ENCODE measurements around the gene ATP8B1.

DNA sequence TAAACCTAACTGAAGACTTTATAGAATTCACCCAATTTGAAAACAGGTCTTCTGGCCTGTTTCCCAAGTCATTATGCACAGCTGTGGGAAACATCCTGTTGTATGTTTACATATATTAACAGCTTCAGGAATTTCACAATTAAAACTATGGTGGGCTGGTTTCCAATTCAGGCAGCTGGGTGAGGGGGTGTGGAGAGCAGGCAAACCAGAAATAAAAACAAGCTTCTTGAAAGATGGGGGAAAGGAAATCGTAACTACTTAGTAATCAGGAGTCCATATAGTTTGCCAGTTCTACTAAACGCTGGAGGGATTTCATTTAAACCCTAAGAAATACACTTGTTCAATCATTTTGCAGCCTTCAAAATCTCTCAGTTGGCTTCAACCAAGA is 22.8 kb downstream of the ATP8B1 start:
- no peak for TF ChIP-seq POLR2A (IDR thresholded peaks at IDR 0.05; ENCODE audit: low read length)
- no peak for TF ChIP-seq E2F6 (IDR thresholded peaks at IDR 0.05; ENCODE audit: borderline replicate concordance, low read depth)
- TF ChIP-seq, protein P1, sequence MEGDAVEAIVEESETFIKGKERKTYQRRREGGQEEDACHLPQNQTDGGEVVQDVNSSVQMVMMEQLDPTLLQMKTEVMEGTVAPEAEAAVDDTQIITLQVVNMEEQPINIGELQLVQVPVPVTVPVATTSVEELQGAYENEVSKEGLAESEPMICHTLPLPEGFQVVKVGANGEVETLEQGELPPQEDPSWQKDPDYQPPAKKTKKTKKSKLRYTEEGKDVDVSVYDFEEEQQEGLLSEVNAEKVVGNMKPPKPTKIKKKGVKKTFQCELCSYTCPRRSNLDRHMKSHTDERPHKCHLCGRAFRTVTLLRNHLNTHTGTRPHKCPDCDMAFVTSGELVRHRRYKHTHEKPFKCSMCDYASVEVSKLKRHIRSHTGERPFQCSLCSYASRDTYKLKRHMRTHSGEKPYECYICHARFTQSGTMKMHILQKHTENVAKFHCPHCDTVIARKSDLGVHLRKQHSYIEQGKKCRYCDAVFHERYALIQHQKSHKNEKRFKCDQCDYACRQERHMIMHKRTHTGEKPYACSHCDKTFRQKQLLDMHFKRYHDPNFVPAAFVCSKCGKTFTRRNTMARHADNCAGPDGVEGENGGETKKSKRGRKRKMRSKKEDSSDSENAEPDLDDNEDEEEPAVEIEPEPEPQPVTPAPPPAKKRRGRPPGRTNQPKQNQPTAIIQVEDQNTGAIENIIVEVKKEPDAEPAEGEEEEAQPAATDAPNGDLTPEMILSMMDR (IDR thresholded peaks at IDR 0.05), result no peak
- TF ChIP-seq RAD21 (conservative IDR thresholded peaks at IDR 0.05 in 1 of 2, IDR thresholded peaks at IDR 0.05 in 1 of 2), result no peak
- TF ChIP-seq MAZ (IDR thresholded peaks at IDR 0.05; ENCODE audit: borderline replicate concordance, low read depth, low read length), result no peak

Data from A549 (cell line).